KMS-11 (cell line): ENCODE results near the gene PLXNA4.

Source experiments
- H2AFZ ChIP-seq: fragments of 200-600 bp; sonication (generic); 2 replicates; pipeline ENCODE4 v1.6.1; 2016; ENCODE audit warnings: antibody characterized with exemption, mixed run types, low read depth
- H3K27ac ChIP-seq: fragments of 200-600 bp; sonication (generic); 2 replicates; pipeline ENCODE4 v1.6.1; 2016; ENCODE audit warnings: mild to moderate bottlenecking, mixed run types
- H3K27me3 ChIP-seq: fragments of 200-600 bp; sonication (generic); 2 replicates; pipeline ENCODE4 v1.6.1; 2017; ENCODE audit warnings: mild to moderate bottlenecking, low read depth, mixed run types, moderate library complexity; ENCODE audit not compliant: insufficient read depth
- H3K36me3 ChIP-seq: fragments of 200-600 bp; sonication (generic); 2 replicates; pipeline ENCODE4 v1.6.1; 2017; ENCODE audit warnings: mild to moderate bottlenecking, mixed run types; ENCODE audit not compliant: insufficient read depth
- H3K4me1 ChIP-seq: fragments of 200-600 bp; sonication (generic); 2 replicates; pipeline ENCODE4 v1.6.1; 2016; ENCODE audit warnings: mild to moderate bottlenecking, low read depth, mixed run types; ENCODE audit not compliant: poor library complexity, severe bottlenecking
- H3K4me2 ChIP-seq: fragments of 200-600 bp; sonication (generic); 2 replicates; pipeline ENCODE4 v1.7.0; 2016; ENCODE audit warnings: mild to moderate bottlenecking, mixed run types
- H3K4me3 ChIP-seq: fragments of 200-600 bp; sonication (generic); IDR thresholded peaks from 2 replicates; pipeline ENCODE4 v1.6.1; 2017; ENCODE audit warnings: low read depth, low read length, mixed read lengths; ENCODE audit not compliant: insufficient read depth
- H3K79me2 ChIP-seq: fragments of 200-600 bp; sonication (generic); 2 replicates; pipeline ENCODE4 v1.6.1; 2016; ENCODE audit warnings: low read depth, mixed run types; ENCODE audit not compliant: insufficient read depth
- H3K9ac ChIP-seq: fragments of 200-600 bp; sonication (generic); 2 replicates; pipeline ENCODE4 v1.6.1; 2016; ENCODE audit warnings: mild to moderate bottlenecking, mixed run types
- H4K20me1 ChIP-seq: fragments of 200-600 bp; sonication (generic); 2 replicates; pipeline ENCODE4 v1.6.1; 2016; ENCODE audit warnings: mild to moderate bottlenecking, mixed run types; ENCODE audit not compliant: insufficient read depth
- TF ChIP-seq, protein P1 (sequence below): fragments of 200-600 bp; sonication (generic); conservative IDR thresholded peaks from 2 replicates; pipeline ENCODE4 v1.6.1; 2017; ENCODE audit warnings: low read depth, mild to moderate bottlenecking, antibody characterized with exemption, low read length, moderate library complexity, mixed read lengths

PLXNA4 gene

DNA sequence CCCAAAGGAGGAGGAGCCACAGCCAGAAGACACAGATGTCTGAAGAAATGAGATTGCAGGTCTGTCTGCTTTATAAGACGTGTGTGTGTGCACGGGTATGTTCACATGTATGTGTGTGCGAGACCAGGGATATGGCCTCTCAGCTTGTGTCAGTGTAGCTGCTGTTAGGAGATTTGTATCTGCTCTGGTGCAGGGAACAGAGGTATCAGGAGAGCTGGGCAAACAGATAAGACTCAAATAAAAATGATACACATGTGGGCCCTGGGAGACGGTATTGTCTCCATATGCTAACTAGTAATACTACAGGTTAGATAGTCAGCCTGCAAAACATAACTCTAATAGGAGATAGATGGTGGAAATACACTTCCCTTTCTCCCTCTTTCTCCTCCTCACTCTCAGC lies 161.0 kb downstream of the PLXNA4 start:
- TF ChIP-seq, protein P1, sequence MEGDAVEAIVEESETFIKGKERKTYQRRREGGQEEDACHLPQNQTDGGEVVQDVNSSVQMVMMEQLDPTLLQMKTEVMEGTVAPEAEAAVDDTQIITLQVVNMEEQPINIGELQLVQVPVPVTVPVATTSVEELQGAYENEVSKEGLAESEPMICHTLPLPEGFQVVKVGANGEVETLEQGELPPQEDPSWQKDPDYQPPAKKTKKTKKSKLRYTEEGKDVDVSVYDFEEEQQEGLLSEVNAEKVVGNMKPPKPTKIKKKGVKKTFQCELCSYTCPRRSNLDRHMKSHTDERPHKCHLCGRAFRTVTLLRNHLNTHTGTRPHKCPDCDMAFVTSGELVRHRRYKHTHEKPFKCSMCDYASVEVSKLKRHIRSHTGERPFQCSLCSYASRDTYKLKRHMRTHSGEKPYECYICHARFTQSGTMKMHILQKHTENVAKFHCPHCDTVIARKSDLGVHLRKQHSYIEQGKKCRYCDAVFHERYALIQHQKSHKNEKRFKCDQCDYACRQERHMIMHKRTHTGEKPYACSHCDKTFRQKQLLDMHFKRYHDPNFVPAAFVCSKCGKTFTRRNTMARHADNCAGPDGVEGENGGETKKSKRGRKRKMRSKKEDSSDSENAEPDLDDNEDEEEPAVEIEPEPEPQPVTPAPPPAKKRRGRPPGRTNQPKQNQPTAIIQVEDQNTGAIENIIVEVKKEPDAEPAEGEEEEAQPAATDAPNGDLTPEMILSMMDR, result no peak
- H3K4me1 ChIP-seq, result no peaks in the 10 kb centered on the region
- no peaks in the 10 kb centered on the region for H3K27me3 ChIP-seq
- no peak overlapping the region for H2AFZ ChIP-seq
- no peaks in the 10 kb centered on the region for H3K36me3 ChIP-seq
- no peaks in the 10 kb centered on the region for H3K79me2 ChIP-seq
- H3K27ac ChIP-seq, result no peak overlapping the region
- no peak overlapping the region for H3K9ac ChIP-seq
- no peak overlapping the region for H3K4me3 ChIP-seq
- no peak overlapping the region for H3K4me2 ChIP-seq
- H4K20me1 ChIP-seq, result no peaks in the 10 kb centered on the region

DNA sequence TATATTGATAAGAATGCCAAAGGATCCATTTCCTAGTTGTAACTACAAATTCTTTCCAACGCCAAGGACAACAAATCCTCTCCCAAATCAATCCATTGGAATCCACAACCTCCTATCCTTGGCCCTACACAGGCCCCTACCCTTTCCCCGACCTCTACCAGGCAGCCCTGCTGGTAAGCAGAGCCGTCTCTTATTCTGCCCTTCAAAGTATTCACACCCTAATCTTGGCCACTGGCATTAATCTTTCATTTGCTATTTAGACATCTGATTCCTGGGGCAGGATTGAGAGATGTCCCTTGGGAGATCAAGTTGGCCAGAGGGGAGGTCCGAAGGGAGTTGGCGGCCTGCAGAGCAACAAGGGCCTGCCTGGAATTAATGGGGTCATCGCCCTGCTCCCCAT lies 161.4 kb downstream of the PLXNA4 start:
- H3K9ac ChIP-seq, result no peak overlapping the region
- no peaks in the 10 kb centered on the region for H3K4me1 ChIP-seq
- H3K4me3 ChIP-seq, result no peak overlapping the region
- no peaks in the 10 kb centered on the region for H4K20me1 ChIP-seq
- H3K27ac ChIP-seq, result no peak overlapping the region
- H3K27me3 ChIP-seq, result no peaks in the 10 kb centered on the region
- H2AFZ ChIP-seq, result no peak overlapping the region
- H3K79me2 ChIP-seq, result no peaks in the 10 kb centered on the region
- TF ChIP-seq, protein P1, result no peak
- no peak overlapping the region for H3K4me2 ChIP-seq
- no peaks in the 10 kb centered on the region for H3K36me3 ChIP-seq

DNA sequence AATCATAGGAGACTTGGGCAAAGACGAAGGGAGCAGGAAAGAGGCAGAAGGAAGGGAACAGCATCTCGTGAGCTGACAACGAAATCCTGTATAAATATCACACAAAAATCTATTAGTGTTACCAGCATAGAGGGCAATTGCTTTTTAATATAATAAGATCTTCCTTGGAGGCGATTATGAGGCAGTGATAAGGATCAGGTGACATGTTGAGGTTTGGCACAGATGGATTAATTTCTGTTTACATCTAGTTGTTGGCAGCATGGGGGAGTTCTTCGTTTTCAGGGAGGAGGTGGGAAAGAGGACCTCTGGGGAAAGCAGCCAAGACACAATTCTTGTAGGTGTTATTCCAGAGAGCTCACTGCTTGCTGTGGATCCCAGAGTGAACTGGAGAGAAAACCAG lies 163.8 kb downstream of the PLXNA4 start:
- H2AFZ ChIP-seq, result no peak overlapping the region
- no peak overlapping the region for H3K9ac ChIP-seq
- no peaks in the 10 kb centered on the region for H3K36me3 ChIP-seq
- no peaks in the 10 kb centered on the region for H3K4me1 ChIP-seq
- H4K20me1 ChIP-seq, result no peaks in the 10 kb centered on the region
- H3K4me2 ChIP-seq, result no peak overlapping the region
- TF ChIP-seq, protein P1, result no peak
- H3K27me3 ChIP-seq, result no peaks in the 10 kb centered on the region
- no peak overlapping the region for H3K4me3 ChIP-seq
- no peaks in the 10 kb centered on the region for H3K79me2 ChIP-seq
- H3K27ac ChIP-seq, result no peak overlapping the region

DNA sequence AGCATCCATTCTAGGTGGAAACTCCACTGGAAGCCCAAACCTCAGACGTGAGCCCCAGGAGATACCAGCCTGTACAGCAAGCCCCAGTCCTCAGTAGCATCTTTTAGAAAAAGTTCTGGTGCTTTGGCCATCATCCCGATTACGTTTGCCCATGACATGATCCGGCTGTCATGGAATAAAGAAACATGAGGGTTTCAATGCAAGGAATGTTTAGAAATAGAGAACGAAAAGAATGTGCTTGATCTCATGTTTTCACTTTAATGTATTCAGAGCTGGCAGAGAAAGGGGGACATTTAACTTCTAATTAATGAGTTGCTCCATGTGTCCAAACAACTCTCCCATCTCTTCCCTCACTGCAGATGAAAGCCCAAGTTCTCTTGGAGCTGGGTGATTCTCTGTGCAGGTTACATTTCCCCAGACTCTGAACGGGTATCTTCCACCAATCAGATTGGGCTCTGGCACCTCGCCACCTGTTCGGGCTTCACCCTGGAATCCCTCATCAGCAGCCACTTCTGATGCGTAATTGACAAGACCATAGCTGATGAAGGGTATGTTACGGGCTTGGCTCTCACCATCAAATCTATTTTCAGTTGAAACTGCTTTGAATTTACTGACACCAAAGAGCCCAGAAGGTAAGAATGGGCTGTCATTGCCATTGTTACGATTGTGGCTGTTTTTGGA lies 165.3 kb downstream of the PLXNA4 start:
- Histone ChIP-seq H2AFZ (no peak overlapping the region), H3K27me3 (no peaks in the 10 kb centered on the region), H4K20me1 (no peaks in the 10 kb centered on the region), H3K4me1 (no peaks in the 10 kb centered on the region), H3K36me3 (no peaks in the 10 kb centered on the region), H3K27ac (no peak overlapping the region), H3K79me2 (no peaks in the 10 kb centered on the region), H3K4me3 (no peak overlapping the region), H3K9ac (no peak overlapping the region), H3K4me2 (no peak overlapping the region)
- TF ChIP-seq, protein P1, result no peak
